B cell (primary cell): ENCODE measurements around the gene TSPAN10. TPM values are rescaled to one million over a fixed set of nuclear protein-coding genes. Genes with fewer than 3 reads are reported as not detected.

Source experiments
- ATAC-seq: fragments of 200-7000 bp; cut with Tn5 transposase; one replicate; pipeline ENCODE4 v1.10.0; 2021; ENCODE audit warnings: low read depth, mild to moderate bottlenecking, moderate number of reproducible peaks, moderate library complexity
- CTCF ChIA-PET: fragments of 350-600 bp; sonication (Branson Sonifier 250); formaldehyde crosslinking; loops from one replicate; lab custom pipeline; 2021; ENCODE audit warnings: antibody characterized with exemption, inconsistent platforms; lab: Charles Lee
- POLR2A ChIA-PET: fragments of 350-600 bp; sonication (Branson Sonifier 250); formaldehyde crosslinking; loops from one replicate; lab custom pipeline; 2021; ENCODE audit warnings: antibody characterized with exemption; lab: Charles Lee
- DNase-seq: peaks from one replicate; pipeline ENCODE4 v3.0.0; 2013
- H2AFZ ChIP-seq: 2 replicates; pipeline ENCODE4 v1.6.1; 2012; ENCODE audit warnings: mild to moderate bottlenecking, low read depth, low read length; ENCODE audit not compliant: insufficient read depth, poor library complexity, severe bottlenecking
- H3K27ac ChIP-seq, 2 donors: 1 replicate in 1 of 2; 2 replicates in 1 of 2; pipeline ENCODE4 v1.5.1; 2012 to 2013; ENCODE audit warnings: low read length in 2 of 2, mild to moderate bottlenecking in 2 of 2, moderate library complexity in 1 of 2
- H3K27me3 ChIP-seq, 4 experiments: fragments of 200-600 bp in 1 of 4; sonication (generic) in 1 of 4; replicated peaks in 1 of 4; 1 replicate in 2 of 4; 2 replicates in 2 of 4; pipeline versions ENCODE4 v1.6.1 to v1.7.0; 2013 to 2016; ENCODE audit warnings: low read length in 3 of 4, mild to moderate bottlenecking in 2 of 4, mixed read lengths in 1 of 4, moderate library complexity in 1 of 4; ENCODE audit not compliant: insufficient read depth in 4 of 4, control insufficient read depth in 3 of 4; ENCODE audit errors: control extremely low read depth in 1 of 4
- H3K36me3 ChIP-seq, 2 experiments: replicated peaks in 1 of 2; 1 replicate in 1 of 2; 2 replicates in 1 of 2; pipeline versions ENCODE4 v1.6.1 to v1.7.1; 2013; ENCODE audit warnings: low read length in 1 of 2; ENCODE audit not compliant: insufficient read depth in 2 of 2, control insufficient read depth in 1 of 2; ENCODE audit errors: control extremely low read depth in 1 of 2, extremely low read depth in 1 of 2
- H3K4me1 ChIP-seq, 2 donors: fragments of 200-600 bp in 1 of 2; sonication (generic) in 1 of 2; 1 replicate in 1 of 2; 2 replicates in 1 of 2; pipeline versions ENCODE4 v1.5.1 to v1.6.1; 2013 to 2017; ENCODE audit warnings: low read length in 2 of 2; ENCODE audit not compliant: control insufficient read depth in 2 of 2, insufficient read depth in 2 of 2
- H3K4me2 ChIP-seq: replicated peaks from 2 replicates; pipeline ENCODE3; 2012; ENCODE audit warnings: mild to moderate bottlenecking, low read depth, low read length; ENCODE audit not compliant: poor library complexity, severe bottlenecking
- H3K4me3 ChIP-seq, 5 experiments: fragments of 200-600 bp in 1 of 5; sonication (generic) in 1 of 5; 1 replicate in 3 of 5; 2 replicates in 2 of 5; pipeline versions ENCODE4 v1.5.1 to v1.7.0; 2011 to 2016; ENCODE audit warnings: low read length in 4 of 5, mild to moderate bottlenecking in 4 of 5, low read depth in 2 of 5, control low read depth in 1 of 5, moderate library complexity in 1 of 5; ENCODE audit not compliant: insufficient read depth in 1 of 5; ENCODE audit errors: control extremely low read depth in 1 of 5, extremely low read depth in 1 of 5
- H3K79me2 ChIP-seq: fragments of 200-600 bp; sonication (generic); one replicate; pipeline ENCODE4 v1.6.0; 2016; ENCODE audit warnings: low read length; ENCODE audit not compliant: control insufficient read depth, insufficient read depth
- H3K9ac ChIP-seq: fragments of 200-600 bp; sonication (generic); 2 replicates; pipeline ENCODE4 v1.6.1; 2017; ENCODE audit warnings: mild to moderate bottlenecking, low read length, moderate library complexity
- H3K9me3 ChIP-seq, 3 donors: one replicate each; pipeline versions ENCODE4 v1.6.1 to v1.7.1; 2013; ENCODE audit warnings: low read length in 2 of 3; ENCODE audit not compliant: control insufficient read depth in 2 of 3, insufficient read depth in 1 of 3; ENCODE audit errors: control extremely low read depth in 1 of 3
- H4K20me1 ChIP-seq: 2 replicates; pipeline ENCODE4 v1.6.0; 2012; ENCODE audit warnings: mild to moderate bottlenecking, low read length; ENCODE audit not compliant: insufficient read depth, control insufficient read depth, poor library complexity, severe bottlenecking
- H3K27ac Mint-ChIP-seq: one replicate; pipeline ENCODE4 v1.8.0; 2021; ENCODE audit warnings: mixed read lengths
- H3K27me3 Mint-ChIP-seq: one replicate; pipeline ENCODE4 v1.8.0; 2021; ENCODE audit warnings: mixed read lengths
- H3K4me1 Mint-ChIP-seq: one replicate; pipeline ENCODE4 v1.8.0; 2021; ENCODE audit warnings: mixed read lengths
- H3K4me3 Mint-ChIP-seq: one replicate; pipeline ENCODE4 v1.8.0; 2021; ENCODE audit warnings: mixed read lengths
- H3K9me3 Mint-ChIP-seq: one replicate; pipeline ENCODE4 v1.8.0; 2022; ENCODE audit warnings: mixed read lengths; ENCODE audit not compliant: insufficient read depth
- EZH2 ChIP-seq: IDR thresholded peaks from 2 replicates; pipeline ENCODE4 v1.6.1; 2012; ENCODE audit warnings: borderline replicate concordance, low read depth, mild to moderate bottlenecking, moderate library complexity, low read length; ENCODE audit not compliant: insufficient read depth, poor library complexity, severe bottlenecking
- WGBS: methylation state at CpG from one replicate; pipeline ENCODE4 v1.1.5; 2013; ENCODE audit warnings: missing lambda C conversion rate; ENCODE audit not compliant: insufficient coverage; 5-methylcytosine and 5-hydroxymethylcytosine counted together
- intact Hi-C: fragments of 100-400 bp; cut with micrococcal nuclease; formaldehyde crosslinking; loops from one replicate; pipeline ENCODE4 v1.10.0; 2022
- polyA plus RNA-seq: library from polyadenylated mRNA; depleted of rRNA; stranded (reverse); fragments of >200 nt; gene quantifications from 2 replicates; pipeline ENCODE4 v1.2.3, GENCODE V29; 2012
- total RNA-seq, 2 donors: library from RNA; stranded (reverse); fragments of 120-200 nt in 1 of 2; gene quantifications; 1 replicate in 1 of 2; 2 replicates in 1 of 2; pipeline versions ENCODE4 v1.2.3 to v1.2.4, GENCODE V29; 2013 to 2022
- TF ChIP-seq, protein P1 (sequence below): fragments of 200-600 bp; IDR thresholded peaks from one replicate; pipeline ENCODE4 v1.8.0; 2022; ENCODE audit warnings: antibody characterized with exemption, mild to moderate bottlenecking

The TSPAN10 gene
- total and polyA plus RNA-seq, 2 donors (not counting 1 experiment from before 2014, with no cell fraction given) = 0.34 to 1.1 TPM

DNA sequence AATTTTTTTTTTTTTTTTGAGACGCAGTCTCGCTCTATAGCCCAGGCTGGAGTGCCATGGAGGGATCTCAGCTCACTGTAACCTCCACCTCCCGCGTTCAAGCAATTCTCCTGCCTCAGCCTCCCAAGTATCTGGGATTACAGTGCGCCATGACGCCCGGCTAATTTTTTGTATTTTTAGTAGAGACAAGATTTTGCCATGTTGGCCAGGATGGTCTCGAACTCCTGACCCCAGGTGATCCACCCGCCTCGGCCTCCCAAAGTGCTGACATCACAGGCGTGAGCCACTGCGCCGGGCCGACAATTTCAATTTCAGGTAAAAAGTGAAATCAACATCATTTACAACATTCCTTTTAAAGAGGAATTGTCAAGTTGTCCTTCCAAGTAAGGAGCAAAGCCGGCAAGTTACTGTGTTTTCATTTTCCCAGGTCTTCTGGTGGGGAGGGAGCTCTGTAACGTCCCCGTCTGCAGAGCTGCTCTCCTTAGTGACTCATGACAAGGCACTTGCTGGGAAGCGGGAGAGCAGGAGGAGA, 957 bp upstream of the TSPAN10 start:
- Mint-ChIP-seq H3K27ac (peak overlapping the region; percentile 88), H3K9me3 (no peaks in the 10 kb centered on the region), H3K4me1 (peaks cover 23% of the 10 kb centered on the region), H3K4me3 (peak overlapping the region; percentile 95), H3K27me3 (no peaks in the 10 kb centered on the region)
- Histone ChIP-seq H3K27me3 (no peaks in the 10 kb centered on the region), H3K4me1 (peaks cover 11 to 25% of the 10 kb centered on the region in 2 donors), H3K9me3 (no peaks in the 10 kb centered on the region), H4K20me1 (peaks cover 22% of the 10 kb centered on the region), H2AFZ (peak overlapping the region; percentile 85), H3K36me3 (peaks cover 0 to 2% of the 10 kb centered on the region in 2 experiments), H3K79me2 (peaks cover 50% of the 10 kb centered on the region), H3K27ac (peak overlapping the region in 1 of 2 donors; percentile 81), H3K9ac (peak overlapping the region; percentile 89), H3K4me2 (peak overlapping the region; percentile 87), H3K4me3 (peak overlapping the region; percentile 36 to 88 (median 77))
- POLR2A ChIA-PET = interaction anchor here (0.6 kb wide), 1 partner anchor 70 kb away, joined by 3 read pairs; no protein-coding TSS in a partner anchor
- 48% methylated on average over 13 of the region's 18 CpGs for WGBS
- intact Hi-C loops = no loop called here
- ATAC-seq = no peak
- CTCF ChIA-PET = no interaction called here
- no peak for DNase-seq
- no peak for TF ChIP-seq EZH2
- TF ChIP-seq, protein P1, sequence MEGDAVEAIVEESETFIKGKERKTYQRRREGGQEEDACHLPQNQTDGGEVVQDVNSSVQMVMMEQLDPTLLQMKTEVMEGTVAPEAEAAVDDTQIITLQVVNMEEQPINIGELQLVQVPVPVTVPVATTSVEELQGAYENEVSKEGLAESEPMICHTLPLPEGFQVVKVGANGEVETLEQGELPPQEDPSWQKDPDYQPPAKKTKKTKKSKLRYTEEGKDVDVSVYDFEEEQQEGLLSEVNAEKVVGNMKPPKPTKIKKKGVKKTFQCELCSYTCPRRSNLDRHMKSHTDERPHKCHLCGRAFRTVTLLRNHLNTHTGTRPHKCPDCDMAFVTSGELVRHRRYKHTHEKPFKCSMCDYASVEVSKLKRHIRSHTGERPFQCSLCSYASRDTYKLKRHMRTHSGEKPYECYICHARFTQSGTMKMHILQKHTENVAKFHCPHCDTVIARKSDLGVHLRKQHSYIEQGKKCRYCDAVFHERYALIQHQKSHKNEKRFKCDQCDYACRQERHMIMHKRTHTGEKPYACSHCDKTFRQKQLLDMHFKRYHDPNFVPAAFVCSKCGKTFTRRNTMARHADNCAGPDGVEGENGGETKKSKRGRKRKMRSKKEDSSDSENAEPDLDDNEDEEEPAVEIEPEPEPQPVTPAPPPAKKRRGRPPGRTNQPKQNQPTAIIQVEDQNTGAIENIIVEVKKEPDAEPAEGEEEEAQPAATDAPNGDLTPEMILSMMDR = no peak

DNA sequence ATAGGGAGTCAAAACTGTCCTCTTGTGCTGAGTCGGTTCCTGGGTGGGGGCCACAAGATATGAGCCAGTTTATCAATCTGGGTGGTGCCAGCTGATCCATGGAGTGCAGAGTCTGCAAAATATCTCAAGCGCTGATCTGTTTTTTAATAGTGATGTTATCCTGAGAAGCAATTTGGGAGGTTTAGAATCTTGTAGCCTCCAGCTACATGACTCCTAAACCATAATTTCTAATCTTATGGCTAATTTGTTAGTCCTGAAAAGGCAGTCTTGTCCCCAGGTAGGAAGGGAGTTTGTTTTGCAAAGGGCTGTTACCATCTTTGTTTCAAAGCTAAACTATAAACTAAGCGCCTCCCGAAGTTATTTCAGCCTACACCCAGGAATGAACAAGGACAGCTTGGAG, 1.7 kb downstream of the TSPAN10 start:
- H3K27ac Mint-ChIP-seq = no peak overlapping the region
- Histone ChIP-seq H3K27ac (no peak overlapping the region), H3K4me2 (no peak overlapping the region), H3K4me1 (peaks cover 11 to 25% of the 10 kb centered on the region in 2 donors), H3K4me3 (no peak overlapping the region), H3K36me3 (no peaks in the 10 kb centered on the region), H3K27me3 (no peaks in the 10 kb centered on the region), H3K9ac (no peak overlapping the region), H3K9me3 (no peaks in the 10 kb centered on the region), H2AFZ (no peak overlapping the region), H3K79me2 (peaks cover 30% of the 10 kb centered on the region), H4K20me1 (peaks cover 15% of the 10 kb centered on the region)
- no peak for TF ChIP-seq EZH2
- TF ChIP-seq, protein P1 = no peak
- CTCF ChIA-PET = no interaction called here
- peak overlapping the region; percentile 64 for H3K4me3 Mint-ChIP-seq
- no peaks in the 10 kb centered on the region for H3K9me3 Mint-ChIP-seq
- H3K4me1 Mint-ChIP-seq = peaks cover 17% of the 10 kb centered on the region
- POLR2A ChIA-PET = interaction anchor here (0.7 kb wide), 1 partner anchor 214 kb away, joined by 6 read pairs; no protein-coding TSS in a partner anchor
- no CpG with 5 or more reads among the region's 4 CpGs for WGBS
- intact Hi-C loops = no loop called here
- no peak for DNase-seq
- ATAC-seq = no peak
- H3K27me3 Mint-ChIP-seq = no peaks in the 10 kb centered on the region
